SK-N-SH (cell line): Measurements from ENCODE around the gene ATCAY. TPM values are rescaled to one million over a fixed set of nuclear protein-coding genes. Genes with fewer than 3 reads are reported as not detected.

Experiments used
- CTCF ChIA-PET: fragments of 300-600, 350-600 bp; formaldehyde crosslinking; extraction: SDS; loops from one replicate; lab custom pipeline; 2021; lab: Yijun Ruan, JAX
- POLR2A ChIA-PET: fragments of 350-600 bp; sonication (Branson Sonifier 250); formaldehyde crosslinking; extraction: SDS; loops from one replicate; lab custom pipeline; 2020; ENCODE audit warnings: antibody characterized with exemption, inconsistent platforms; lab: Yijun Ruan, JAX
- DNase-seq: peaks from one replicate; pipeline ENCODE4 v3.0.0; 2012
- H2AFZ ChIP-seq: fragments of 200-600 bp; sonication (generic); 2 replicates; pipeline ENCODE4 v1.8.1; 2016; ENCODE audit warnings: antibody characterized with exemption, mild to moderate bottlenecking, low read depth
- H3F3A ChIP-seq: fragments of 200-600 bp; sonication (generic); replicated peaks from 2 replicates; pipeline ENCODE3; 2016; ENCODE audit warnings: antibody characterized with exemption, mild to moderate bottlenecking; ENCODE audit not compliant: insufficient read depth
- H3K27ac ChIP-seq, 2 experiments: fragments of 200-500 bp in 1 of 2; fragments of 200-600 bp in 1 of 2; sonication (Bioruptor generic) in 1 of 2; sonication (generic), shearing (Covaris generic) in 1 of 2; 2 replicates each; pipeline versions ENCODE4 v1.5.1 to v1.6.1; 2014 to 2016; ENCODE audit warnings: low read depth in 2 of 2, inconsistent platforms in 1 of 2, low read length in 1 of 2, mild to moderate bottlenecking in 1 of 2, mixed read lengths in 1 of 2
- H3K27me3 ChIP-seq: fragments of 200-600 bp; sonication (generic), shearing (Covaris generic); 2 replicates; pipeline ENCODE4 v1.6.1; 2016; ENCODE audit warnings: mixed run types; ENCODE audit not compliant: insufficient read depth
- H3K36me3 ChIP-seq, 2 experiments: fragments of 200-500 bp in 1 of 2; fragments of 200-600 bp in 1 of 2; sonication (Bioruptor generic) in 1 of 2; sonication (generic) in 1 of 2; replicated peaks in 1 of 2; 2 replicates each; pipeline versions ENCODE3 to v1.5.1; 2014 to 2016; ENCODE audit warnings: low read length in 1 of 2, mild to moderate bottlenecking in 1 of 2; ENCODE audit not compliant: insufficient read depth in 2 of 2, control insufficient read depth in 1 of 2
- H3K4me1 ChIP-seq, 2 experiments: fragments of 200-500 bp in 1 of 2; fragments of 200-600 bp in 1 of 2; sonication (Bioruptor generic) in 1 of 2; sonication (generic), shearing (Covaris generic) in 1 of 2; 2 replicates each; pipeline versions ENCODE4 v1.5.1 to v1.6.1; 2014 to 2016; ENCODE audit warnings: low read depth in 1 of 2, low read length in 1 of 2, mixed run types in 1 of 2; ENCODE audit not compliant: insufficient read depth in 2 of 2, control insufficient read depth in 1 of 2
- H3K4me2 ChIP-seq: fragments of 200-600 bp; sonication (generic), shearing (Covaris generic); 2 replicates; pipeline ENCODE4 v1.6.1; 2017; ENCODE audit warnings: mixed run types
- H3K4me3 ChIP-seq, 2 experiments: fragments of 200-500 bp in 1 of 2; fragments of 200-600 bp in 1 of 2; sonication (Bioruptor generic) in 1 of 2; sonication (generic), shearing (Covaris generic) in 1 of 2; 2 replicates each; pipeline versions ENCODE4 v1.5.1 to v1.8.1; 2014 to 2016; ENCODE audit warnings: low read depth in 2 of 2, inconsistent platforms in 1 of 2, low read length in 1 of 2, mild to moderate bottlenecking in 1 of 2, mixed read lengths in 1 of 2, moderate library complexity in 1 of 2
- H3K79me2 ChIP-seq: fragments of 200-600 bp; sonication (generic); 2 replicates; pipeline ENCODE4 v1.8.1; 2017; ENCODE audit warnings: mild to moderate bottlenecking; ENCODE audit not compliant: insufficient read depth
- H3K9ac ChIP-seq: fragments of 200-600 bp; sonication (generic); 2 replicates; pipeline ENCODE4 v1.6.1; 2017; ENCODE audit warnings: mixed run types
- H3K9me2 ChIP-seq: fragments of 200-600 bp; sonication (generic); 2 replicates; pipeline ENCODE4 v1.6.1; 2017; ENCODE audit warnings: mixed run types
- H3K9me3 ChIP-seq: fragments of 200-600 bp; sonication (generic); 2 replicates; pipeline ENCODE4 v1.6.1; 2017; ENCODE audit warnings: mixed run types, mild to moderate bottlenecking, moderate library complexity
- H4K20me1 ChIP-seq: fragments of 200-600 bp; sonication (generic); 2 replicates; pipeline ENCODE4 v1.6.1; 2017; ENCODE audit warnings: mild to moderate bottlenecking, mixed run types; ENCODE audit not compliant: insufficient read depth
- ELF1 ChIP-seq: IDR thresholded peaks from 2 replicates; pipeline ENCODE4 v1.4.0; 2012
- EZH2phosphoT487 ChIP-seq: fragments of 200-600 bp; sonication (generic); IDR thresholded peaks from 2 replicates; pipeline ENCODE4 v1.6.1; 2017; ENCODE audit warnings: low read depth, mixed run types, mild to moderate bottlenecking, antibody characterized with exemption, moderate library complexity, borderline replicate concordance
- FOXJ3 ChIP-seq: sonication (generic); formaldehyde crosslinking; IDR thresholded peaks from 2 replicates; pipeline ENCODE4 v1.5.1; 2020; ENCODE audit warnings: mild to moderate bottlenecking, missing genetic modification reagents
- GABPA ChIP-seq: IDR thresholded peaks from 2 replicates; pipeline ENCODE4 v1.4.0; 2012; ENCODE audit warnings: low read depth, mild to moderate bottlenecking
- GATA2 ChIP-seq: sonication (generic); formaldehyde crosslinking; IDR thresholded peaks from 2 replicates; pipeline ENCODE4 v1.5.0; 2020; ENCODE audit warnings: mild to moderate bottlenecking, missing genetic modification reagents
- MEF2A ChIP-seq: IDR thresholded peaks from 2 replicates; pipeline ENCODE4 v1.4.0; 2012; ENCODE audit warnings: low read depth, borderline replicate concordance
- MXI1 ChIP-seq: IDR thresholded peaks from 2 replicates; pipeline ENCODE4 v1.6.1; 2012; ENCODE audit warnings: mild to moderate bottlenecking, low read depth, low read length, improper control_type of control experiment
- NFIC ChIP-seq: IDR thresholded peaks from 2 replicates; pipeline ENCODE4 v1.4.0; 2012; ENCODE audit warnings: borderline replicate concordance
- RAD21 ChIP-seq: IDR thresholded peaks from 2 replicates; pipeline ENCODE4 v1.6.1; 2012; ENCODE audit warnings: mild to moderate bottlenecking, low read length
- SMC3 ChIP-seq: IDR thresholded peaks from 2 replicates; pipeline ENCODE4 v1.6.1; 2012; ENCODE audit warnings: low read depth, low read length, improper control_type of control experiment
- YY1 ChIP-seq: IDR thresholded peaks from 2 replicates; pipeline ENCODE4 v1.4.0; 2012; ENCODE audit warnings: low read depth, mild to moderate bottlenecking
- WGBS: methylation state at CpG from one replicate; pipeline ENCODE4 v1.1.6; 2017; ENCODE audit warnings: low lambda C conversion rate; 5-methylcytosine and 5-hydroxymethylcytosine counted together
- polyA plus RNA-seq, 3 experiments: library from polyadenylated mRNA; depleted of rRNA; stranded (reverse); fragments of >200 nt; gene quantifications; 2 replicates each; pipeline ENCODE4 v1.2.3, GENCODE V29; 2012
- TF ChIP-seq, protein P1 (sequence below): IDR thresholded peaks from 2 replicates; pipeline ENCODE4 v1.4.0; 2012; ENCODE audit warnings: low read depth
- TF ChIP-seq, protein P2 (sequence below): fragments of 200-600 bp; sonication (generic); IDR thresholded peaks from 2 replicates; pipeline ENCODE4 v1.6.1; 2017; ENCODE audit warnings: antibody characterized with exemption, mild to moderate bottlenecking, moderate library complexity
- TF ChIP-seq, protein P3 (sequence below): IDR thresholded peaks from 2 replicates; pipeline ENCODE4 v1.6.1; 2012; ENCODE audit warnings: mild to moderate bottlenecking, low read depth, low read length, moderate library complexity
- TF ChIP-seq, protein P4 (sequence below): fragments of 150-350 bp; IDR thresholded peaks from 2 replicates; pipeline ENCODE4 v1.6.1; 2016; ENCODE audit warnings: mild to moderate bottlenecking, low read depth, low read length
- TF ChIP-seq, protein P5 (sequence below): IDR thresholded peaks from 2 replicates; pipeline ENCODE4 v1.4.0; 2012; ENCODE audit warnings: low read depth, borderline replicate concordance

ATCAY gene
- polyA plus RNA-seq, 1 of the 3 experiments (the other 2 are of a cell fraction), result 0.84 TPM

DNA sequence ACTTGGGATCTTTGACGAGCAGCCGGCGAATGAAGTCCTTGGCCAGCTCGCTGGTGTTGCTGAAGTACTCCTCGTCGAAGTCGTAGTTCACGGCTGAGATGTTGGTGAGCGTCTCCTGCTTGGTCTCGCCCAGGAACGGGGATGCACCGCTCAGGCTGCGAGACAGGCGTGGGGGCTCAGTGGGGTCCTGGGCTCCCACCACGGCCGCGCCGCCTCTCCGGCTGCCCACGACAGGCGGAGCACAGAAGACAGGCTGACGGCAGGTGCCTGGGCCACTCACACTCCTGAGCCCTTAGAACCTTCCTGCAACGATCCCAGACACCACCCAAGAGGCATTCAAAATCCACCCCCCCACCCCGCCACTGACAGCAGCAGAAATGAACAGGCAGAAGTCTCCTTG is 80.5 kb downstream of the ATCAY start:
- Histone ChIP-seq H3K27me3 (no peaks in the 10 kb centered on the region), H3K79me2 (peaks cover 45% of the 10 kb centered on the region), H2AFZ (no peak overlapping the region), H3K4me2 (no peak overlapping the region), H3F3A (peaks cover 10% of the 10 kb centered on the region), H3K9ac (no peak overlapping the region), H3K4me1 (no peaks in the 10 kb centered on the region), H3K27ac (no peak overlapping the region), H3K9me2 (no peaks in the 10 kb centered on the region), H3K36me3 (peaks cover 34 to 55% of the 10 kb centered on the region in 2 experiments), H3K9me3 (no peaks in the 10 kb centered on the region), H4K20me1 (peaks cover 70% of the 10 kb centered on the region), H3K4me3 (no peak overlapping the region)
- no CpG with 5 or more reads among the region's 24 CpGs for WGBS
- no peak for TF ChIP-seq FOXJ3
- TF ChIP-seq, protein P1, sequence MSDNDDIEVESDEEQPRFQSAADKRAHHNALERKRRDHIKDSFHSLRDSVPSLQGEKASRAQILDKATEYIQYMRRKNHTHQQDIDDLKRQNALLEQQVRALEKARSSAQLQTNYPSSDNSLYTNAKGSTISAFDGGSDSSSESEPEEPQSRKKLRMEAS, result no peak
- no peak for TF ChIP-seq ELF1
- TF ChIP-seq, protein P2, sequence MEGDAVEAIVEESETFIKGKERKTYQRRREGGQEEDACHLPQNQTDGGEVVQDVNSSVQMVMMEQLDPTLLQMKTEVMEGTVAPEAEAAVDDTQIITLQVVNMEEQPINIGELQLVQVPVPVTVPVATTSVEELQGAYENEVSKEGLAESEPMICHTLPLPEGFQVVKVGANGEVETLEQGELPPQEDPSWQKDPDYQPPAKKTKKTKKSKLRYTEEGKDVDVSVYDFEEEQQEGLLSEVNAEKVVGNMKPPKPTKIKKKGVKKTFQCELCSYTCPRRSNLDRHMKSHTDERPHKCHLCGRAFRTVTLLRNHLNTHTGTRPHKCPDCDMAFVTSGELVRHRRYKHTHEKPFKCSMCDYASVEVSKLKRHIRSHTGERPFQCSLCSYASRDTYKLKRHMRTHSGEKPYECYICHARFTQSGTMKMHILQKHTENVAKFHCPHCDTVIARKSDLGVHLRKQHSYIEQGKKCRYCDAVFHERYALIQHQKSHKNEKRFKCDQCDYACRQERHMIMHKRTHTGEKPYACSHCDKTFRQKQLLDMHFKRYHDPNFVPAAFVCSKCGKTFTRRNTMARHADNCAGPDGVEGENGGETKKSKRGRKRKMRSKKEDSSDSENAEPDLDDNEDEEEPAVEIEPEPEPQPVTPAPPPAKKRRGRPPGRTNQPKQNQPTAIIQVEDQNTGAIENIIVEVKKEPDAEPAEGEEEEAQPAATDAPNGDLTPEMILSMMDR, result no peak
- TF ChIP-seq YY1, result no peak
- no peak for TF ChIP-seq MXI1
- TF ChIP-seq GABPA, result no peak
- TF ChIP-seq RAD21, result no peak
- TF ChIP-seq, protein P3, sequence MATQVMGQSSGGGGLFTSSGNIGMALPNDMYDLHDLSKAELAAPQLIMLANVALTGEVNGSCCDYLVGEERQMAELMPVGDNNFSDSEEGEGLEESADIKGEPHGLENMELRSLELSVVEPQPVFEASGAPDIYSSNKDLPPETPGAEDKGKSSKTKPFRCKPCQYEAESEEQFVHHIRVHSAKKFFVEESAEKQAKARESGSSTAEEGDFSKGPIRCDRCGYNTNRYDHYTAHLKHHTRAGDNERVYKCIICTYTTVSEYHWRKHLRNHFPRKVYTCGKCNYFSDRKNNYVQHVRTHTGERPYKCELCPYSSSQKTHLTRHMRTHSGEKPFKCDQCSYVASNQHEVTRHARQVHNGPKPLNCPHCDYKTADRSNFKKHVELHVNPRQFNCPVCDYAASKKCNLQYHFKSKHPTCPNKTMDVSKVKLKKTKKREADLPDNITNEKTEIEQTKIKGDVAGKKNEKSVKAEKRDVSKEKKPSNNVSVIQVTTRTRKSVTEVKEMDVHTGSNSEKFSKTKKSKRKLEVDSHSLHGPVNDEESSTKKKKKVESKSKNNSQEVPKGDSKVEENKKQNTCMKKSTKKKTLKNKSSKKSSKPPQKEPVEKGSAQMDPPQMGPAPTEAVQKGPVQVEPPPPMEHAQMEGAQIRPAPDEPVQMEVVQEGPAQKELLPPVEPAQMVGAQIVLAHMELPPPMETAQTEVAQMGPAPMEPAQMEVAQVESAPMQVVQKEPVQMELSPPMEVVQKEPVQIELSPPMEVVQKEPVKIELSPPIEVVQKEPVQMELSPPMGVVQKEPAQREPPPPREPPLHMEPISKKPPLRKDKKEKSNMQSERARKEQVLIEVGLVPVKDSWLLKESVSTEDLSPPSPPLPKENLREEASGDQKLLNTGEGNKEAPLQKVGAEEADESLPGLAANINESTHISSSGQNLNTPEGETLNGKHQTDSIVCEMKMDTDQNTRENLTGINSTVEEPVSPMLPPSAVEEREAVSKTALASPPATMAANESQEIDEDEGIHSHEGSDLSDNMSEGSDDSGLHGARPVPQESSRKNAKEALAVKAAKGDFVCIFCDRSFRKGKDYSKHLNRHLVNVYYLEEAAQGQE, result no peak
- ChIA-PET CTCF (no interaction called here), POLR2A (interaction anchor here (1.1 kb wide), 1 partner anchor 24 kb away, joined by 4 read pairs; the partner anchor contains the start of gene EEF2)
- DNase-seq, result no peak

DNA sequence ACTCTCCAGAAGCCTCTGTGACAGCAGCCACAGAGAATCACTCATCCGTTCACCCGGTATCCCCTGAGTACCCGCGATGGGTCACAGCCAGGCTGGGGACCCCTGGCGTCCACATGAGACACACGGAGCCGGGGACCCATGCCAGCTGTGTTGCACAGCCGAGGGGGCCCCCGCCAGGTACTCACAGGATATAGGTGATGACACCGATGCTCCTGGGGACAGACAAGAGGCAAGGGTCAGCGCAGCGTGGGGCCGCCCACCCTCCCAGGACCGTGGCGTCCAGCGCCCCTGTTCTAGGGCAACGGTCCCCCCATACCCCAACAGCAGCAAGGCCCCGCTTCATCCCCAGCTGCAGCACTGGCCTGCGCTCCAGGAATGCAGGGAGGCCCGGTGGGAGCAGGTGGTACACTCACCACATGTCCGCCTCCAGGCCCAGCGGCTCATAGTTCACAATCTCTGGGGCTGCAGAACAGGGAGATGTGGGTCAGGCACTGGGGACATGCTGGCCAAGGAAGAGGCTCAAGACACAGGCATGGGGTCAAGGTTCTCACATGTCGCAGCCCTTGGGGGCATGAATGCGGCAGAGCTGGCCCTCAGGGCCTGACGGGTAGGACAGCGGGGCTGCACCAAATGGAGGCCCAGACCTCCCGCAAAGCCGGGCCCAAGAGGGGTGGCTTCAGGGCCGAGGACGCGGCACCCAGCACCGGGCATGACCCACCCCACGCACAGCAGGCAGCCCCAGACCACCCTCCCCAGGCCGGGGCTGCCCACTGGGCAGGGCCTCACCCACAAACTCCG is 83.2 kb downstream of the ATCAY start:
- H3K9me2 ChIP-seq, result no peaks in the 10 kb centered on the region
- H3K9ac ChIP-seq, result no peak overlapping the region
- H3K27me3 ChIP-seq, result no peaks in the 10 kb centered on the region
- peaks cover 47 to 54% of the 10 kb centered on the region in 2 experiments for H3K36me3 ChIP-seq
- no peak overlapping the region for H3K4me3 ChIP-seq
- DNase-seq, result no peak
- no peak overlapping the region for H2AFZ ChIP-seq
- peaks cover 0 to 9% of the 10 kb centered on the region in 2 experiments; a peak in 3 of 4 replicates for H3K4me1 ChIP-seq
- peaks cover 65% of the 10 kb centered on the region for H3K79me2 ChIP-seq
- H3K9me3 ChIP-seq, result no peaks in the 10 kb centered on the region
- H4K20me1 ChIP-seq, result peaks cover 73% of the 10 kb centered on the region
- H3K4me2 ChIP-seq, result no peak overlapping the region
- CTCF ChIA-PET, result no interaction called here
- 94% methylated on average over 11 of the region's 35 CpGs for WGBS
- H3K27ac ChIP-seq, result no peak overlapping the region
- POLR2A ChIA-PET, result no interaction called here
- peaks cover 14% of the 10 kb centered on the region for H3F3A ChIP-seq
- no peak for TF ChIP-seq SMC3
- TF ChIP-seq NFIC, result no peak
- no peak for TF ChIP-seq EZH2phosphoT487
- TF ChIP-seq, protein P2, result no peak
- TF ChIP-seq, protein P4, sequence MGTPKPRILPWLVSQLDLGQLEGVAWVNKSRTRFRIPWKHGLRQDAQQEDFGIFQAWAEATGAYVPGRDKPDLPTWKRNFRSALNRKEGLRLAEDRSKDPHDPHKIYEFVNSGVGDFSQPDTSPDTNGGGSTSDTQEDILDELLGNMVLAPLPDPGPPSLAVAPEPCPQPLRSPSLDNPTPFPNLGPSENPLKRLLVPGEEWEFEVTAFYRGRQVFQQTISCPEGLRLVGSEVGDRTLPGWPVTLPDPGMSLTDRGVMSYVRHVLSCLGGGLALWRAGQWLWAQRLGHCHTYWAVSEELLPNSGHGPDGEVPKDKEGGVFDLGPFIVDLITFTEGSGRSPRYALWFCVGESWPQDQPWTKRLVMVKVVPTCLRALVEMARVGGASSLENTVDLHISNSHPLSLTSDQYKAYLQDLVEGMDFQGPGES, result no peak
- TF ChIP-seq, protein P5, sequence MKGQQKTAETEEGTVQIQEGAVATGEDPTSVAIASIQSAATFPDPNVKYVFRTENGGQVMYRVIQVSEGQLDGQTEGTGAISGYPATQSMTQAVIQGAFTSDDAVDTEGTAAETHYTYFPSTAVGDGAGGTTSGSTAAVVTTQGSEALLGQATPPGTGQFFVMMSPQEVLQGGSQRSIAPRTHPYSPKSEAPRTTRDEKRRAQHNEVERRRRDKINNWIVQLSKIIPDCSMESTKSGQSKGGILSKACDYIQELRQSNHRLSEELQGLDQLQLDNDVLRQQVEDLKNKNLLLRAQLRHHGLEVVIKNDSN, result no peak
- no peak for TF ChIP-seq RAD21
- no peak for TF ChIP-seq MEF2A
- no peak for TF ChIP-seq GATA2
